Skeletal muscle tissue (tissue), 4 donors: ENCODE measurements around the gene JCAD. TPM values are rescaled to one million over a fixed set of nuclear protein-coding genes. Genes with fewer than 3 reads are reported as not detected.

ENCODE experiments used
- H3K27ac ChIP-seq: one replicate; pipeline ENCODE4 v1.7.0; 2013; ENCODE audit warnings: mild to moderate bottlenecking, low read depth, low read length, inconsistent platforms
- H3K27me3 ChIP-seq, 3 donors: one replicate each; pipeline ENCODE4 v1.7.0; 2013; ENCODE audit warnings: low read length in 3 of 3; ENCODE audit not compliant: control insufficient read depth in 3 of 3, insufficient read depth in 3 of 3
- H3K36me3 ChIP-seq, 3 donors: one replicate each; pipeline ENCODE4 v1.7.0; 2013; ENCODE audit warnings: low read length in 3 of 3; ENCODE audit not compliant: control insufficient read depth in 3 of 3, insufficient read depth in 3 of 3
- H3K4me1 ChIP-seq, 3 donors: one replicate each; pipeline ENCODE4 v1.7.0; 2013; ENCODE audit warnings: low read length in 3 of 3, mild to moderate bottlenecking in 3 of 3; ENCODE audit not compliant: control insufficient read depth in 3 of 3, insufficient read depth in 3 of 3
- H3K4me3 ChIP-seq, 3 donors: one replicate each; pipeline ENCODE4 v1.7.0; 2013; ENCODE audit warnings: low read length in 3 of 3
- H3K9ac ChIP-seq, 3 donors: one replicate each; pipeline ENCODE4 v1.7.0; 2013; ENCODE audit warnings: low read length in 3 of 3, mild to moderate bottlenecking in 3 of 3, moderate library complexity in 2 of 3, low read depth in 1 of 3
- H3K9me3 ChIP-seq, 3 donors: one replicate each; pipeline ENCODE4 v1.7.0; 2013; ENCODE audit warnings: low read length in 3 of 3; ENCODE audit not compliant: control insufficient read depth in 3 of 3
- total RNA-seq: library from RNA; depleted of rRNA; stranded (reverse); fragments of >200 nt; gene quantifications from one replicate; pipeline ENCODE4 v1.2.3, GENCODE V29; 2014
- donor health status: Osteomylitis.

JCAD gene
- total RNA-seq, 1 donor from 2014 or later: 19.8 TPM

GRCh38 chr10:30039988-30040387 lies 19.4 kb downstream of the JCAD start:
- Histone ChIP-seq H3K36me3 (no peaks in the 10 kb centered on the region), H3K9me3 (no peaks in the 10 kb centered on the region), H3K4me1 (peaks cover 7 to 22% (median 12%) of the 10 kb centered on the region in 3 donors), H3K27ac (no peak overlapping the region), H3K27me3 (peaks cover 0 to 3% (median 0%) of the 10 kb centered on the region in 3 donors), H3K9ac (no peak overlapping the region), H3K4me3 (no peak overlapping the region)

DNA sequence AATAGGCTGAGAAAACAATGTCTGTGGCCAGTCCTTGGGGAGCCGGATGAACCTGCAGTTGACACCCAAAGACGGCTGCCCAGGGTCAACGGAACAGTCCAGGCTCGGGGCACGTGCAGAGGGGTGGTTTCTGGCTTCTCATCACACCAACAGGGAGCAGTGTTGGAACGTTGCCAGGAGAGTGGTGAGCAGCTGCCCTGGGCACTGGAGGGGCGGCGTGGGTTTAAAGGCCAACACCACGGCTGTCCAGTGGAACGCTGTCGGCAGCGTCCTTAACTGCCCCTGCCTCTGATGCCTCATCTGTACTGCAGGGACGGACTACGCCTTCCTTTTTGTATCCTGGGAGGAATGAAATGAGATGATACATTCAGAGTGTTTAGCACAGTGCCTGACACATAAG lies 19.8 kb downstream of the JCAD start:
- H3K27me3 ChIP-seq: peaks cover 0 to 3% (median 0%) of the 10 kb centered on the region in 3 donors
- no peak overlapping the region for H3K9ac ChIP-seq

DNA sequence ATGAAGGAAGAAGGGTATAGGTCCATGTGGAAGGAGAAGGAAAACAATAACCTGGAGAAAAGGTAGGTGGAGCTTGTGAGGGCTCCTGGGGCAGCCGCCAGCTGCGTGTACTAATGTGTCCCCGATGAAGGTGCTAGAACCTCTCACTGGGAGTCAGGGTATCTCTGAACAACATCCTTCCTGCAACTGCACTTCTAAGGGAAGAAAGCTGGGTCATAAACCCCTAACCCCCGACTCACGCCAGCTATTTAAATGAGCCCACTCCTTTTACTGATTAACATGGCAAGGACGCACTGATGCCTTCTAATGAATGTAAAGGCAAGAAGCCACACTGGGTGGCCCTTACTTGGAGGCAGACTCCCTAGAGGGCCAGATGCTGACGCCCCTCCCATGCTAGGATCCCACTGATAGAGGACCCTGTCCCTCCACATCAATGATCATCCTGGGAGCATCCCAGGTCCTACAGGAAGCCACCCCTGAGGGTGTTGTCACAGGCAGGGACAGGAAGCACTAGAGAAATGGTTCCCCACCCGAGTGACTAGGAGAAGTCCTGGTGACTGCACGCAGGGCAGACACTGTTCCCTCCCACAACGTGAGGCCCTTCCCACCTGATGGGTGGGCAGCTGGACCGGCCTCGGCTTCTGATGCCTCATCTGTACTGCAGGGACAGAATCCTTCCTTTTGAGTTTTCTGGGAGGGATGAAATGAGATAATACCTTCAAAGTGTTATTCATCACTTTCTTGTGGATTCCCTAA lies 20.4 kb downstream of the JCAD start:
- H3K9ac ChIP-seq: no peak overlapping the region
- peaks cover 7 to 22% (median 12%) of the 10 kb centered on the region in 3 donors for H3K4me1 ChIP-seq
- H3K9me3 ChIP-seq: no peaks in the 10 kb centered on the region
- no peak overlapping the region for H3K27ac ChIP-seq
- H3K4me3 ChIP-seq: no peak overlapping the region
- H3K27me3 ChIP-seq: peaks cover 0 to 3% (median 0%) of the 10 kb centered on the region in 3 donors
- H3K36me3 ChIP-seq: no peaks in the 10 kb centered on the region

More for the DNA sequence above, 19.8 kb downstream of the JCAD start:
- Histone ChIP-seq H3K9me3 (no peaks in the 10 kb centered on the region), H3K27ac (no peak overlapping the region), H3K36me3 (no peaks in the 10 kb centered on the region), H3K4me1 (peaks cover 7 to 22% (median 12%) of the 10 kb centered on the region in 3 donors), H3K4me3 (no peak overlapping the region)

DNA sequence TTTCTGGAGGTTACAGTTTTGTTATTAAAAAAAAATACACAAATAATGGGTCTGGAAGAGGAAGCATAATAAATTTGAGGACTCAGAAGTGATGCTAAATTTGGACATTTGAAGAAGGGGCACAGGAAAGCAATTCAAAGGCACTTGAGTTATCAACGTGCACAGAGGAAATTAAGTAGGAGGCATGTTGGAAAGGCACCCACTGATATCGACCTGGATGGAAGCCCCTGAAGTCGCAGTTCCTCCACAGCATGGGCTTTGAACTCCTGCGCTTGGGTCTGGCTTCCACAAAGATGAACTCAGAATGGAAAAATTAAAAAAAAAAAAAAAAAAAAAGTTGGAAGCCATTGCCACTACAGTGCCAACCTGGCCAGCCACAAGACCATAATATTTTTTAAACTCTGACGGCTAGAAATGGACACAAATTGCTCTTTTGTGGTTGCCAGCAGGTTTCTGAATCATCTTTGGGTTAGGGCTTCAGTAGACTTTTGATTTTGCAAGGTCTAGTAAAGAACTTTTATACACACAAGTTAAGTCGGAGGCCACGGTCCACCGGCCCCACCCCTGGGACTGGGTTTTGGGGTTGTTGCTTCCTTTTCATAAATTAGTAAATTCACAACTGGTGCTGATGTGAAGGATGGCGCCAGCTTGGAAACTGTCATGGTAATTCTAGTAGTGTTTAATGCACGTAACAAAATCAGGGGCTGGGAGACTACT lies 21.6 kb downstream of the JCAD start:
- H3K27me3 ChIP-seq: peaks cover 0 to 3% (median 0%) of the 10 kb centered on the region in 3 donors
- H3K4me3 ChIP-seq: no peak overlapping the region
- peaks cover 7 to 19% (median 11%) of the 10 kb centered on the region in 3 donors for H3K4me1 ChIP-seq
- H3K9me3 ChIP-seq: no peaks in the 10 kb centered on the region
- no peak overlapping the region for H3K9ac ChIP-seq
- H3K36me3 ChIP-seq: no peaks in the 10 kb centered on the region
- no peak overlapping the region for H3K27ac ChIP-seq

DNA sequence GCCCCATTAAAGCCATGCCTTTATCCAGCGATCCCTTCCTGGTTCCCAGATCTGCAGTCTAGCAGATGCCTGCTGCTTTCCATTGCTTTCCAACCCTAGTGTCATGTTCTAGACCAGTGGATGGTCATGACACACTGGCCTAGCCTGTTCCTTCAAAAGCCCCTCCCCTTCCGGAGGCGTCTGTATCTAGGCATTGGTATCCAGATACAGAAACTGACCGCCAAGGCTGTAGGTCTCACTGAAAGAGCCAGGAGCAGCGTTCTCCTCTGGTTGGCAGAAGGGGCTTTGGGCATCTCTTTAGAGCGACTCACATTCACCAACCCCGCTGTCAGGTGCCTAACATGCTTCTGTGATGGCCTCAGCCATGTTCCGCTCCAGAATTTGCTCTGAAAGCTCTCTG lies 22.6 kb downstream of the JCAD start:
- no peak overlapping the region for H3K9ac ChIP-seq
- H3K4me1 ChIP-seq: peaks cover 5 to 19% (median 7%) of the 10 kb centered on the region in 3 donors
- no peaks in the 10 kb centered on the region for H3K27me3 ChIP-seq
- H3K9me3 ChIP-seq: no peaks in the 10 kb centered on the region
- no peaks in the 10 kb centered on the region for H3K36me3 ChIP-seq
- H3K27ac ChIP-seq: no peak overlapping the region
- no peak overlapping the region for H3K4me3 ChIP-seq

DNA sequence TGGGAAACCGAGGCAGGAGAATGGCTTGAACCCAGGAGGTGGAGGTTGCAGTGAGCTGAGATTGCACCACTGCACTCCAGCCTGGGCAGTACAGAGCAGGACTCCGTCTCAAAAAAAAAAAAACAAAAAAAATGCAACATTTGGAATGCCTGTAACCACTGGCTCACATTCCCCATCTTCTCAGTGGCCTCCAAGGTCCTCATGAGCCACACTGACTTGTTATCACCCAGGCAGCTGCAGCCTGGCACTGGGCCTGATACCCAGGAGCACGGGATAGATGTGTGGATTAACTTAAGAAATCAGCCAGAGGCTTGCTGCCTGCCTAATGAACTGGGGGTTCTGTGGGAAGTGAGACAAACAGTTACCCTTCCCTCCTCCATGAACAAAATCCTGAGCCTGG lies 23.0 kb downstream of the JCAD start:
- peaks cover 5 to 19% (median 7%) of the 10 kb centered on the region in 3 donors for H3K4me1 ChIP-seq
- no peak overlapping the region for H3K9ac ChIP-seq
- no peaks in the 10 kb centered on the region for H3K36me3 ChIP-seq
- no peak overlapping the region for H3K4me3 ChIP-seq
- no peaks in the 10 kb centered on the region for H3K9me3 ChIP-seq
- H3K27ac ChIP-seq: no peak overlapping the region
- H3K27me3 ChIP-seq: no peaks in the 10 kb centered on the region

DNA sequence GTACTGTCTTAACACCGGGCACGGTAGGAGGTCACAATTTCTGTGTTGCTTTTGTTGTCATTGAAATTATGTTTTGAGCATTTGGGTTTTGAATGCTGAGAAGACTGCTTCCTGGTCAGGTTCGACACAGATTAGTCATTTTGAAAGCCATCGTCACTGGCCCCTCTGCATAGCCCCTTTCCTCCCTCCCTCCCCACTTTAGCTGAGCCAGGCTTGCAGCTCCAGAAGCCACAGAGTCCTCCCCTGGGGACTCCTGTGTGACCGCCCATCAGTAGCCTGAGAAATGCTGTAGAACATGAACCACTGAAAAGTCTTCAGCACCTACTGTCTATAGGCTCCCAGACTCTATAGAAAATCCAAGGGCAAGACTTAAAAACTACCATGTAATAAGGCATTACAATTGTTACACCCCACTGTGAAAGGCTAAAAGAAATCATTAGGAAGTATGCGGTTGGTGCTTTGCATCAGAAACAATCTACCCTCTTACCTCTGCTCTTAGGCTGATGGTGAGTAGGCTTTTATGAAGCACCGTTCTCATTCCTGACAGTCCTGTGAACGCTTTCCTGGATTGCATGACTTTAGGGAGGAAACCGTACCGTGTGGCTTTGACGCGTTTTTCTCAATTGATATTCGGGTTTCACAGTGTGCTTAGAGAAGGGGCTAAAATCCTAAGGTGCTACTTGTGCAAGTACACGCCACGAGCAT lies 24.8 kb downstream of the JCAD start:
- no peak overlapping the region for H3K9ac ChIP-seq
- no peaks in the 10 kb centered on the region for H3K36me3 ChIP-seq

DNA sequence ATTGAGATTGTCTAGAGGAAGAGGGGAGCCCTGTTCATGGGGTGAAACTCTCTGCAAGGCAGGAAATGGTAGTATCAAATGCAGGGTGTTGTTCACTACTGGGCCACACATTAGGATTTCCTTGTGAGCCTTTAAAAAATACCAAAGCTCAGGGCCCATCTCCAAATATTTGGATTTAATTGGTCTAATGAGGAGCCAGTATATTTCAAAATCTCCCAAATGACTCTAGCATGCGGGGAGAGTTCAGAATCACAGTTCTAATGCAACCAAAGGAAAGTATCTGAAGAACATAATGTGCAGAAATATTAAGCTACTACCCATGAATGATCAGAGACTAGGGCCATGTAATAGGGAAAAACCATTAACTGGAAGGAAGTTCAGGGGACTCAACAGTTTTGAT lies 27.3 kb downstream of the JCAD start:
- Histone ChIP-seq H3K27me3 (peaks cover 0 to 2% (median 0%) of the 10 kb centered on the region in 3 donors), H3K9me3 (no peaks in the 10 kb centered on the region), H3K27ac (no peak overlapping the region), H3K4me3 (no peak overlapping the region), H3K4me1 (peaks cover 12 to 23% (median 14%) of the 10 kb centered on the region in 3 donors), H3K36me3 (no peaks in the 10 kb centered on the region), H3K9ac (no peak overlapping the region)

More for the DNA sequence above, 24.8 kb downstream of the JCAD start:
- Histone ChIP-seq H3K4me1 (peaks cover 2 to 13% (median 7%) of the 10 kb centered on the region in 3 donors), H3K27me3 (no peaks in the 10 kb centered on the region), H3K9me3 (no peaks in the 10 kb centered on the region), H3K27ac (no peak overlapping the region), H3K4me3 (no peak overlapping the region)

DNA sequence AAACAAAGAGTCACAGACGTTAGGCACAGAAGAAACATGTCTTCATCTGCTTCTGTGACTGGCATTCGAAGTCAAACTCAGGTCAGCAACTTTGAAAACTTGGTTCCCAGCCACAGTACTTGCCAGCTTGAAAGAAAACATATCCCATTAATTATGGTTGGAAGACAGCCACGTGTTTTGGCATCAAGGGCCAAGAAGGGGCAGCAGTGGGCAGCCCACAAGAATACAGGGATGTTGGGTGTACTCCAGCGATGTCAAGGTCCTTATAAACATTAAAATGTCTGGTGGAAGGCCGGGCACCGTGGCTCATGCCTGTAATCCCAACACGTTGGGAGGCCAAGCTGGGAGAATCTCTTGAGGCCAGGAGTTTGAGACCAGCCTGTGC lies 29.5 kb downstream of the JCAD start:
- Histone ChIP-seq H3K36me3 (no peaks in the 10 kb centered on the region), H3K4me3 (no peak overlapping the region), H3K4me1 (peaks cover 15 to 23% (median 19%) of the 10 kb centered on the region in 3 donors), H3K27me3 (peaks cover 0 to 2% (median 0%) of the 10 kb centered on the region in 3 donors), H3K9me3 (no peaks in the 10 kb centered on the region), H3K9ac (no peak overlapping the region), H3K27ac (no peak overlapping the region)
